Measurements from ENCODE around the gene HPSE2.

- TF ChIP-seq CTCF (IDR thresholded peaks at IDR 0.05) (no peak), POLR2AphosphoS5 (IDR thresholded peaks at IDR 0.05) (no peak), POLR2A (IDR thresholded peaks at IDR 0.05; ENCODE audit: low read depth) (no peak)
Measured at GRCh38 chr10:98589691-98590090, 646.0 kb downstream of the HPSE2 start.

Measured in esophagus muscularis mucosa (tissue), 3 donors.